ENCODE measurements around the gene TMEM233. TPM values are rescaled to one million over a fixed set of nuclear protein-coding genes. Genes with fewer than 3 reads are reported as not detected.

The TMEM233 gene
- polyA plus RNA-seq, 3 donors, result not detected

- H4K20me1 ChIP-seq (ENCODE audit: insufficient read depth, low read length), result no peaks in the 10 kb centered on the region
- no peaks in the 10 kb centered on the region for H3K79me2 ChIP-seq (ENCODE audit: insufficient read depth, low read length)
- WGBS (ENCODE audit: insufficient coverage), result no CpG with 5 or more reads among the region's 1 CpG
- no peak overlapping the region for H3K9ac ChIP-seq (ENCODE audit: insufficient read depth, low read length, poor library complexity, severe bottlenecking)
- no peak overlapping the region for H3K27ac ChIP-seq (ENCODE audit: low read depth in 1 of 2, low read length in 2 of 2)
- intact Hi-C loops (cut with micrococcal nuclease), result no loop called here
- no peak overlapping the region for H3K4me2 ChIP-seq (replicated peaks; ENCODE audit: extremely low read depth, low read length, poor library complexity, severe bottlenecking)
- H3K27ac Mint-ChIP-seq, result no peak overlapping the region
- no peaks in the 10 kb centered on the region for H3K27me3 ChIP-seq (ENCODE audit: control insufficient read depth in 2 of 2, insufficient read depth in 2 of 2, low read length in 2 of 2)
- no peaks in the 10 kb centered on the region for H3K9me3 ChIP-seq (replicated peaks in 1 of 2; ENCODE audit: control insufficient read depth in 1 of 2, insufficient read depth in 1 of 2, low read length in 2 of 2)
- H3K9me3 Mint-ChIP-seq, result peaks cover 0 to 2% (median 0%) of the 10 kb centered on the region in 7 donors
- TF ChIP-seq, protein P1, sequence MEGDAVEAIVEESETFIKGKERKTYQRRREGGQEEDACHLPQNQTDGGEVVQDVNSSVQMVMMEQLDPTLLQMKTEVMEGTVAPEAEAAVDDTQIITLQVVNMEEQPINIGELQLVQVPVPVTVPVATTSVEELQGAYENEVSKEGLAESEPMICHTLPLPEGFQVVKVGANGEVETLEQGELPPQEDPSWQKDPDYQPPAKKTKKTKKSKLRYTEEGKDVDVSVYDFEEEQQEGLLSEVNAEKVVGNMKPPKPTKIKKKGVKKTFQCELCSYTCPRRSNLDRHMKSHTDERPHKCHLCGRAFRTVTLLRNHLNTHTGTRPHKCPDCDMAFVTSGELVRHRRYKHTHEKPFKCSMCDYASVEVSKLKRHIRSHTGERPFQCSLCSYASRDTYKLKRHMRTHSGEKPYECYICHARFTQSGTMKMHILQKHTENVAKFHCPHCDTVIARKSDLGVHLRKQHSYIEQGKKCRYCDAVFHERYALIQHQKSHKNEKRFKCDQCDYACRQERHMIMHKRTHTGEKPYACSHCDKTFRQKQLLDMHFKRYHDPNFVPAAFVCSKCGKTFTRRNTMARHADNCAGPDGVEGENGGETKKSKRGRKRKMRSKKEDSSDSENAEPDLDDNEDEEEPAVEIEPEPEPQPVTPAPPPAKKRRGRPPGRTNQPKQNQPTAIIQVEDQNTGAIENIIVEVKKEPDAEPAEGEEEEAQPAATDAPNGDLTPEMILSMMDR (IDR thresholded peaks at IDR 0.05), result no peak
- no peak overlapping the region for H2AFZ ChIP-seq (ENCODE audit: insufficient read depth, low read depth, low read length, poor library complexity, severe bottlenecking)
- H3K36me3 ChIP-seq (replicated peaks in 1 of 2; ENCODE audit: control insufficient read depth in 1 of 2, insufficient read depth in 2 of 2, low read length in 2 of 2), result no peaks in the 10 kb centered on the region
- H3K4me1 ChIP-seq (ENCODE audit: control insufficient read depth in 1 of 2, insufficient read depth in 2 of 2, low read length in 2 of 2), result no peaks in the 10 kb centered on the region
- no peaks in the 10 kb centered on the region for H3K36me3 Mint-ChIP-seq
- H3K4me3 ChIP-seq (replicated peaks in 1 of 3; ENCODE audit: low read depth in 2 of 3, low read length in 3 of 3), result no peak overlapping the region
- H3K4me1 Mint-ChIP-seq, result no peaks in the 10 kb centered on the region
- no peak for DNase-seq
- no peak overlapping the region for H3K4me3 Mint-ChIP-seq
- peaks cover 0 to 3% (median 2%) of the 10 kb centered on the region in 3 donors for H3K27me3 Mint-ChIP-seq (ENCODE audit: low read depth in 3 of 3)
Observed at GRCh38 chr12:119576915-119577314, 16.7 kb upstream of the TMEM233 start.

DNA sequence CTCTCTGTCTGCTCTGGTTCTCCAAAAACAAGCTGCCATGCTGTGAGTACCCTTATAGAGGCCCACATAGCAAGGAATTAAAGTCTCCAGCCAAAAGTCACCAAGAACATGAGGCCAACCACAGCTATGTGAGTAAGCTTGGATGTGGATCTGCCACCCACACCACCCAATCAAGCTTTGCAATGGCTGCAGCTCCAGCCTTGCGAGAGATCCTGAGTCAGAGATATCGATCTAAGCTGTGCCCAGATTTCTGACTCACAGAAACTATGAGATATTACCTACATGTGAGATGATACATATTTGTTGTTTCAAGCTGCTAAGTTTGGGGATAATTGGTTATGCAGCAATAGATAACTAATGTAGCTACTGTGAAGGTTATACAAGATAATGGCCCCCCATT lies 15.5 kb upstream of the TMEM233 start:
- intact Hi-C loops (cut with micrococcal nuclease), result no loop called here

More for the DNA sequence above, 15.5 kb upstream of the TMEM233 start:
- no peaks in the 10 kb centered on the region for H3K36me3 Mint-ChIP-seq
- Histone ChIP-seq H4K20me1 (ENCODE audit: insufficient read depth, low read length) (no peaks in the 10 kb centered on the region), H3K27me3 (ENCODE audit: control insufficient read depth in 2 of 2, insufficient read depth in 2 of 2, low read length in 2 of 2) (no peaks in the 10 kb centered on the region), H2AFZ (ENCODE audit: insufficient read depth, low read depth, low read length, poor library complexity, severe bottlenecking) (no peak overlapping the region), H3K36me3 (replicated peaks in 1 of 2; ENCODE audit: control insufficient read depth in 1 of 2, insufficient read depth in 2 of 2, low read length in 2 of 2) (no peaks in the 10 kb centered on the region), H3K79me2 (ENCODE audit: insufficient read depth, low read length) (no peaks in the 10 kb centered on the region), H3K4me3 (replicated peaks in 1 of 3; ENCODE audit: low read depth in 2 of 3, low read length in 3 of 3) (no peak overlapping the region), H3K27ac (ENCODE audit: low read depth in 1 of 2, low read length in 2 of 2) (no peak overlapping the region), H3K9ac (ENCODE audit: insufficient read depth, low read length, poor library complexity, severe bottlenecking) (no peak overlapping the region), H3K9me3 (replicated peaks in 1 of 2; ENCODE audit: control insufficient read depth in 1 of 2, insufficient read depth in 1 of 2, low read length in 2 of 2) (no peaks in the 10 kb centered on the region), H3K4me1 (ENCODE audit: control insufficient read depth in 1 of 2, insufficient read depth in 2 of 2, low read length in 2 of 2) (no peaks in the 10 kb centered on the region), H3K4me2 (replicated peaks; ENCODE audit: extremely low read depth, low read length, poor library complexity, severe bottlenecking) (no peak overlapping the region)
- WGBS (ENCODE audit: insufficient coverage), result no CpG with 5 or more reads among the region's 2 CpGs
- no peaks in the 10 kb centered on the region for H3K9me3 Mint-ChIP-seq
- H3K4me1 Mint-ChIP-seq, result no peaks in the 10 kb centered on the region
- TF ChIP-seq, protein P1 (IDR thresholded peaks at IDR 0.05), result no peak
- no peak overlapping the region for H3K4me3 Mint-ChIP-seq
- no peak for DNase-seq
- no peak overlapping the region for H3K27ac Mint-ChIP-seq
- H3K27me3 Mint-ChIP-seq (ENCODE audit: low read depth in 3 of 3), result peaks cover 0 to 8% (median 0%) of the 10 kb centered on the region in 3 donors
